ENCODE results near the gene BPI.

- TF ChIP-seq CTCF (IDR thresholded peaks at IDR 0.05) (no peak), ZFX (IDR thresholded peaks at IDR 0.05; ENCODE audit: borderline replicate concordance) (no peak)
Observed at GRCh38 chr20:38369389-38369788, 65.4 kb downstream of the BPI start.

Data from 22Rv1 (cell line).